Trophoblast cell (in vitro differentiated cells and primary cell): ENCODE results near the gene MYOCD.

Experiments
- DNase-seq, 2 donors: peaks; one replicate each; pipeline ENCODE4 v3.0.0-alpha.2; 2016
- H2AFZ ChIP-seq: 2 replicates; pipeline ENCODE4 v1.6.1; 2013; ENCODE audit warnings: low read length, moderate library complexity, mild to moderate bottlenecking; ENCODE audit not compliant: insufficient read depth, poor library complexity
- H2AK5ac ChIP-seq: 2 replicates; pipeline ENCODE4 v1.6.1; 2013; ENCODE audit warnings: mild to moderate bottlenecking, low read length
- H2BK120ac ChIP-seq: 2 replicates; pipeline ENCODE4 v1.6.1; 2013; ENCODE audit warnings: low read length, mild to moderate bottlenecking, moderate library complexity; ENCODE audit not compliant: insufficient read depth, poor library complexity
- H2BK12ac ChIP-seq: 2 replicates; pipeline ENCODE4 v1.6.1; 2013; ENCODE audit warnings: mild to moderate bottlenecking, low read length, moderate library complexity
- H2BK5ac ChIP-seq: 2 replicates; pipeline ENCODE4 v1.6.1; 2013; ENCODE audit warnings: low read length, low read depth, moderate library complexity, mild to moderate bottlenecking; ENCODE audit not compliant: poor library complexity
- H3K14ac ChIP-seq: 2 replicates; pipeline ENCODE4 v1.6.1; 2013; ENCODE audit warnings: mild to moderate bottlenecking, low read length
- H3K18ac ChIP-seq: 2 replicates; pipeline ENCODE4 v1.6.1; 2013; ENCODE audit warnings: mild to moderate bottlenecking, low read length
- H3K23ac ChIP-seq: 2 replicates; pipeline ENCODE4 v1.6.1; 2013; ENCODE audit warnings: low read length
- H3K27ac ChIP-seq: 2 replicates; pipeline ENCODE4 v1.5.1; 2013; ENCODE audit warnings: low read depth, mild to moderate bottlenecking, inconsistent platforms, low read length, moderate library complexity
- H3K27me3 ChIP-seq: 2 replicates; pipeline ENCODE4 v1.6.1; 2013; ENCODE audit warnings: inconsistent platforms, mild to moderate bottlenecking, low read length, moderate library complexity; ENCODE audit not compliant: insufficient read depth
- H3K36me3 ChIP-seq, 2 experiments: 1 replicate in 1 of 2; 2 replicates in 1 of 2; pipeline ENCODE4 v1.6.1; 2013; ENCODE audit warnings: low read length in 2 of 2, mild to moderate bottlenecking in 2 of 2, moderate library complexity in 1 of 2; ENCODE audit not compliant: insufficient read depth in 2 of 2, control insufficient read depth in 1 of 2
- H3K4ac ChIP-seq: 2 replicates; pipeline ENCODE4 v1.6.1; 2013; ENCODE audit warnings: low read depth, mild to moderate bottlenecking, low read length, moderate library complexity
- H3K4me1 ChIP-seq, 2 experiments: 1 replicate in 1 of 2; 2 replicates in 1 of 2; pipeline ENCODE4 v1.6.1; 2013; ENCODE audit warnings: low read length in 2 of 2, mild to moderate bottlenecking in 2 of 2, moderate library complexity in 1 of 2; ENCODE audit not compliant: insufficient read depth in 2 of 2, control insufficient read depth in 1 of 2
- H3K4me2 ChIP-seq: 2 replicates; pipeline ENCODE4 v1.6.1; 2013; ENCODE audit warnings: inconsistent platforms, mild to moderate bottlenecking, low read length, moderate library complexity
- H3K4me3 ChIP-seq: 2 replicates; pipeline ENCODE4 v1.5.1; 2013; ENCODE audit warnings: mild to moderate bottlenecking, low read depth, low read length, inconsistent platforms
- H3K79me1 ChIP-seq: one replicate; pipeline ENCODE4 v1.6.1; 2013; ENCODE audit warnings: low read length
- H3K79me2 ChIP-seq: 2 replicates; pipeline ENCODE4 v1.6.1; 2013; ENCODE audit warnings: low read length, mild to moderate bottlenecking; ENCODE audit not compliant: control insufficient read depth, insufficient read depth, poor library complexity
- H3K9ac ChIP-seq: 2 replicates; pipeline ENCODE4 v1.6.1; 2013; ENCODE audit warnings: mild to moderate bottlenecking, low read length
- H3K9me3 ChIP-seq: 2 replicates; pipeline ENCODE4 v1.6.1; 2013; ENCODE audit warnings: low read depth, mild to moderate bottlenecking, control low read depth, inconsistent platforms, low read length; ENCODE audit not compliant: insufficient read depth
- H4K12ac ChIP-seq: 2 replicates; pipeline ENCODE4 v1.6.1; 2013; ENCODE audit warnings: low read depth, mild to moderate bottlenecking, low read length, moderate library complexity
- H4K8ac ChIP-seq: 2 replicates; pipeline ENCODE4 v1.6.1; 2013; ENCODE audit warnings: low read depth, mild to moderate bottlenecking, low read length, moderate library complexity
- H4K91ac ChIP-seq: one replicate; pipeline ENCODE4 v1.6.1; 2013; ENCODE audit warnings: low read depth, mild to moderate bottlenecking, low read length, moderate library complexity
- WGBS: extraction: QIAGEN DNeasy Blood & Tissue Kit; methylation state at CpG from one replicate; pipeline ENCODE4 v1.1.7; 2013; ENCODE audit warnings: missing lambda C conversion rate; ENCODE audit not compliant: insufficient read length, insufficient coverage; ENCODE audit errors: extremely low coverage; 5-methylcytosine and 5-hydroxymethylcytosine counted together

The MYOCD gene

DNA sequence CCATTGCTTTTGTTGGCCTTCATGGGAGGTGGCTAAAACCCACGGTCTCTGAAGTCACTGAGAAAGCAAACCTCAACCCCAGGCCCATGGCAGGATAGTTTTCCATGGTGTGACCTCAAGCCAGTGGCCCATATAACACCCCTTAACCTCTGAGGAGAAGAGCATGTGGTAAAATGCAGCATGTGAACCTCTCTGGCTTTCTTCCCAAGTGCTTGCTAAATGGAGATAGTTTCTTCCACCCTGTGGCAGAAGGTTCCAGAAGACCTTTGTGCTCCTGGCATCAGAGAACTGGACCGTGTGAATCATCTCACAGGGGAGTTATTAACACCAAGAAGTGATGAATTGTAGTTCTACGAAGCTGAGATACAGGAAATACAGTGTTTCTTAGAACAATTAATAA, 47.3 kb downstream of the MYOCD start:
- Histone ChIP-seq H2AK5ac (no peak overlapping the region), H4K91ac (no peak overlapping the region), H3K4me2 (no peak overlapping the region), H3K9me3 (no peaks in the 10 kb centered on the region), H2BK5ac (no peak overlapping the region), H3K79me2 (no peaks in the 10 kb centered on the region), H3K36me3 (peaks cover 0 to 9% of the 10 kb centered on the region in 2 experiments), H2AFZ (no peak overlapping the region), H2BK12ac (no peak overlapping the region), H3K9ac (no peak overlapping the region), H3K79me1 (no peaks in the 10 kb centered on the region), H3K23ac (no peak overlapping the region), H3K27me3 (no peaks in the 10 kb centered on the region), H4K12ac (no peak overlapping the region), H3K14ac (no peak overlapping the region), H3K4me3 (no peak overlapping the region), H3K4ac (no peak overlapping the region), H2BK120ac (no peak overlapping the region), H3K18ac (no peak overlapping the region), H4K8ac (no peak overlapping the region), H3K4me1 (peaks cover 7 to 8% of the 10 kb centered on the region in 2 experiments), H3K27ac (no peak overlapping the region)
- no peak for DNase-seq
- WGBS: no CpG with 5 or more reads among the region's 3 CpGs

GRCh38 chr17:12719948-12720347, 54.3 kb downstream of the MYOCD start:
- Histone ChIP-seq H3K4me2 (no peak overlapping the region), H3K27ac (no peak overlapping the region), H2BK12ac (no peak overlapping the region), H3K79me1 (no peaks in the 10 kb centered on the region), H3K14ac (no peak overlapping the region), H3K18ac (no peak overlapping the region), H3K9ac (no peak overlapping the region), H2BK120ac (no peak overlapping the region), H4K12ac (no peak overlapping the region), H3K27me3 (no peaks in the 10 kb centered on the region), H3K23ac (no peak overlapping the region), H4K8ac (no peak overlapping the region), H2AK5ac (no peak overlapping the region), H2BK5ac (no peak overlapping the region), H2AFZ (no peak overlapping the region), H3K4me3 (no peak overlapping the region), H3K4ac (no peak overlapping the region), H3K79me2 (no peaks in the 10 kb centered on the region), H3K36me3 (peaks cover 0 to 9% of the 10 kb centered on the region in 2 experiments), H3K9me3 (no peaks in the 10 kb centered on the region), H3K4me1 (peaks cover 5 to 6% of the 10 kb centered on the region in 2 experiments), H4K91ac (no peak overlapping the region)
- WGBS: no CpG with 5 or more reads among the region's 11 CpGs
- no peak for DNase-seq

- Histone ChIP-seq H3K4me1 (peaks cover 0 to 2% of the 10 kb centered on the region in 2 experiments), H2BK5ac (no peak overlapping the region), H3K23ac (no peak overlapping the region), H2BK120ac (no peak overlapping the region), H3K36me3 (peaks cover 0 to 9% of the 10 kb centered on the region in 2 experiments), H4K8ac (no peak overlapping the region), H4K91ac (no peak overlapping the region), H3K4me2 (no peak overlapping the region), H3K9me3 (no peaks in the 10 kb centered on the region), H3K27ac (no peak overlapping the region), H3K9ac (no peak overlapping the region), H3K27me3 (no peaks in the 10 kb centered on the region), H3K4ac (no peak overlapping the region), H2BK12ac (no peak overlapping the region), H3K18ac (no peak overlapping the region), H3K4me3 (no peak overlapping the region), H4K12ac (no peak overlapping the region), H2AK5ac (no peak overlapping the region), H3K79me2 (no peaks in the 10 kb centered on the region), H3K79me1 (no peaks in the 10 kb centered on the region), H2AFZ (no peak overlapping the region), H3K14ac (no peak overlapping the region)
- WGBS: no CpG with 5 or more reads among the region's 1 CpG
- no peak for DNase-seq
Measured at GRCh38 chr17:12721581-12721980, 55.9 kb downstream of the MYOCD start.

DNA sequence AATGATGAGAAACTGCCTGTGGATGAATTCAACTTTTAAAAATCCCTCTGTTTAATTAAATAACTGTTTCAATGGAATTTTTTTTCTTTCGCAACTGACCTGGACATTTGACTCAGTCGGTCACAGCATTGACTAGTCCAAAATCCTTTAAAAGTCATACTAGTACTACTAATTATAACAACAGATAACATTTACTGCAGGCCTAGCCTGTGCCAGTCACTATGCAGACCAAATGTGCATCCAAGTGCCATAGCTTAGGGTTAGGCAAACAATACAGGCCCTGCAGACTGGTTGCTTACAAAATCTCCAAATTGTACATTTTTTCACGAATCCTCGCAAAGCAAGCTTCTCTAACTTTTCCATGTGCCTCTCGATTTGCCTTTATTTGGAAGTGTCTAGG, 56.6 kb downstream of the MYOCD start:
- WGBS: no CpG with 5 or more reads among the region's 5 CpGs
- Histone ChIP-seq H2BK12ac (no peak overlapping the region), H3K79me1 (no peaks in the 10 kb centered on the region), H4K8ac (no peak overlapping the region), H2BK120ac (no peak overlapping the region), H3K18ac (no peak overlapping the region), H3K14ac (no peak overlapping the region), H3K27me3 (no peaks in the 10 kb centered on the region), H3K4me2 (no peak overlapping the region), H3K36me3 (peaks cover 0 to 8% of the 10 kb centered on the region in 2 experiments), H2AFZ (no peak overlapping the region), H3K23ac (no peak overlapping the region), H3K4me1 (peaks cover 0 to 4% of the 10 kb centered on the region in 2 experiments), H4K12ac (no peak overlapping the region), H3K4ac (no peak overlapping the region), H3K9me3 (no peaks in the 10 kb centered on the region), H3K79me2 (no peaks in the 10 kb centered on the region), H3K27ac (no peak overlapping the region), H2BK5ac (no peak overlapping the region), H3K4me3 (no peak overlapping the region), H2AK5ac (no peak overlapping the region), H4K91ac (no peak overlapping the region), H3K9ac (no peak overlapping the region)
- no peak for DNase-seq
